SK-N-SH treated with all-trans-retinoic acid at 6 μM for 48 hours (cell line): Measurements from ENCODE around the gene THRAP3.

Experiments used
- ATAC-seq: fragments of 200-7000 bp; cut with Tn5 transposase; 3 replicates; pipeline ENCODE4 v1.9.1; 2020; ENCODE audit warnings: mild to moderate bottlenecking, moderate library complexity
- ARNTL ChIP-seq: fragments of 450-650 bp; formaldehyde crosslinking; IDR thresholded peaks from 2 replicates; pipeline ENCODE4 v1.5.0; 2020; ENCODE audit warnings: low read depth, mild to moderate bottlenecking, moderate library complexity, borderline replicate concordance
- CREB5 ChIP-seq: fragments of 250-450 bp; sonication (Bioruptor Pico); IDR thresholded peaks from 2 replicates; pipeline ENCODE4 v1.5.1; 2020; ENCODE audit warnings: low read depth, mild to moderate bottlenecking, moderate library complexity
- CSDC2 ChIP-seq: fragments of 250-450 bp; sonication (Bioruptor Pico); IDR thresholded peaks from 2 replicates; pipeline ENCODE4 v1.5.0; 2020; ENCODE audit warnings: mild to moderate bottlenecking, moderate library complexity
- ESRRG ChIP-seq: fragments of 250-450 bp; sonication (Bioruptor Pico); IDR thresholded peaks from 2 replicates; pipeline ENCODE4 v1.6.1; 2021; ENCODE audit warnings: mild to moderate bottlenecking
- ISL1 ChIP-seq: fragments of 250-450 bp; sonication (Bioruptor Pico); IDR thresholded peaks from 2 replicates; pipeline ENCODE4 v2.1.2; 2022; ENCODE audit warnings: mild to moderate bottlenecking, moderate library complexity
- OSR1 ChIP-seq: fragments of 250-450 bp; sonication (Bioruptor Pico); IDR thresholded peaks from 2 replicates; pipeline ENCODE4 v1.8.0; 2022; ENCODE audit warnings: moderate library complexity, mild to moderate bottlenecking, inconsistent platforms
- PATZ1 ChIP-seq: fragments of 250-450 bp; sonication (Bioruptor Pico); IDR thresholded peaks from 2 replicates; pipeline ENCODE4 v1.8.0; 2020; ENCODE audit warnings: mild to moderate bottlenecking, moderate library complexity, borderline replicate concordance
- POU6F1 ChIP-seq: fragments of 250-450 bp; sonication (Bioruptor Pico); IDR thresholded peaks from 2 replicates; pipeline ENCODE4 v1.8.0; 2021; ENCODE audit warnings: low read depth, mild to moderate bottlenecking, moderate library complexity, borderline replicate concordance
- PPARA ChIP-seq: fragments of 250-450 bp; sonication (Bioruptor Pico); IDR thresholded peaks from 2 replicates; pipeline ENCODE4 v1.5.0; 2020; ENCODE audit warnings: mild to moderate bottlenecking, borderline replicate concordance
- RARB ChIP-seq: fragments of 250-450 bp; sonication (Bioruptor Pico); IDR thresholded peaks from 2 replicates; pipeline ENCODE4 v1.8.0; 2021; ENCODE audit warnings: mild to moderate bottlenecking, moderate library complexity
- SNAI2 ChIP-seq: fragments of 250-450 bp; sonication (Bioruptor Pico); IDR thresholded peaks from 2 replicates; pipeline ENCODE4 v1.5.0; 2020; ENCODE audit warnings: mild to moderate bottlenecking, moderate library complexity
- TCF4 ChIP-seq: fragments of 250-450 bp; sonication (Bioruptor Pico); IDR thresholded peaks from 2 replicates; pipeline ENCODE4 v1.8.0; 2021; ENCODE audit warnings: mild to moderate bottlenecking, moderate library complexity, borderline replicate concordance
- TOX ChIP-seq: fragments of 250-450 bp; sonication (Bioruptor Pico); IDR thresholded peaks from 2 replicates; pipeline ENCODE4 v1.8.0; 2021; ENCODE audit warnings: mild to moderate bottlenecking, moderate library complexity, borderline replicate concordance
- ZC3H10 ChIP-seq: fragments of 250-450 bp; sonication (Bioruptor Pico); IDR thresholded peaks from 2 replicates; pipeline ENCODE4 v1.5.1; 2021; ENCODE audit warnings: mild to moderate bottlenecking, moderate library complexity
- ZFP3 ChIP-seq: fragments of 250-450 bp; sonication (Bioruptor Pico); IDR thresholded peaks from 2 replicates; pipeline ENCODE4 v1.5.0; 2020; ENCODE audit warnings: mild to moderate bottlenecking, moderate library complexity
- ZFP30 ChIP-seq: fragments of 450-650 bp; formaldehyde crosslinking; IDR thresholded peaks from 2 replicates; pipeline ENCODE4 v1.5.0; 2022; ENCODE audit warnings: mild to moderate bottlenecking, moderate library complexity
- ZNF565 ChIP-seq: fragments of 450-650 bp; formaldehyde crosslinking; conservative IDR thresholded peaks from 2 replicates; pipeline ENCODE4 v1.5.0; 2020; ENCODE audit warnings: low read depth, mild to moderate bottlenecking, moderate library complexity
- ZNF70 ChIP-seq: fragments of 450-650 bp; formaldehyde crosslinking; IDR thresholded peaks from 2 replicates; pipeline ENCODE4 v1.5.0; 2020; ENCODE audit warnings: mild to moderate bottlenecking, moderate library complexity
- ZNF8 ChIP-seq: fragments of 450-650 bp; formaldehyde crosslinking; IDR thresholded peaks from 2 replicates; pipeline ENCODE4 v1.5.0; 2020; ENCODE audit warnings: mild to moderate bottlenecking, moderate library complexity
- TF ChIP-seq, protein P1 (sequence below): fragments of 250-450 bp; sonication (Bioruptor Pico); IDR thresholded peaks from 2 replicates; pipeline ENCODE4 v1.5.1; 2021; ENCODE audit warnings: mild to moderate bottlenecking, moderate library complexity
- TF ChIP-seq, protein P2 (sequence below): fragments of 250-450 bp; sonication (Bioruptor Pico); IDR thresholded peaks from 2 replicates; pipeline ENCODE4 v1.5.0; 2020; ENCODE audit warnings: mild to moderate bottlenecking, moderate library complexity

THRAP3 gene

GRCh38 chr1:36352125-36352909, 128.1 kb downstream of the THRAP3 start:
- peak; percentile 14 for ATAC-seq
- TF ChIP-seq, protein P1, sequence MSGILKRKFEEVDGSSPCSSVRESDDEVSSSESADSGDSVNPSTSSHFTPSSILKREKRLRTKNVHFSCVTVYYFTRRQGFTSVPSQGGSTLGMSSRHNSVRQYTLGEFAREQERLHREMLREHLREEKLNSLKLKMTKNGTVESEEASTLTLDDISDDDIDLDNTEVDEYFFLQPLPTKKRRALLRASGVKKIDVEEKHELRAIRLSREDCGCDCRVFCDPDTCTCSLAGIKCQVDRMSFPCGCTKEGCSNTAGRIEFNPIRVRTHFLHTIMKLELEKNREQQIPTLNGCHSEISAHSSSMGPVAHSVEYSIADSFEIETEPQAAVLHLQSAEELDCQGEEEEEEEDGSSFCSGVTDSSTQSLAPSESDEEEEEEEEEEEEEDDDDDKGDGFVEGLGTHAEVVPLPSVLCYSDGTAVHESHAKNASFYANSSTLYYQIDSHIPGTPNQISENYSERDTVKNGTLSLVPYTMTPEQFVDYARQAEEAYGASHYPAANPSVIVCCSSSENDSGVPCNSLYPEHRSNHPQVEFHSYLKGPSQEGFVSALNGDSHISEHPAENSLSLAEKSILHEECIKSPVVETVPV: no peak
- TF ChIP-seq PPARA: no peak
- no peak for TF ChIP-seq RARB
- TF ChIP-seq CSDC2 (CRISPR knock-in tag): no peak
- TF ChIP-seq TCF4 (CRISPR knock-in tag): no peak
- TF ChIP-seq, protein P2, sequence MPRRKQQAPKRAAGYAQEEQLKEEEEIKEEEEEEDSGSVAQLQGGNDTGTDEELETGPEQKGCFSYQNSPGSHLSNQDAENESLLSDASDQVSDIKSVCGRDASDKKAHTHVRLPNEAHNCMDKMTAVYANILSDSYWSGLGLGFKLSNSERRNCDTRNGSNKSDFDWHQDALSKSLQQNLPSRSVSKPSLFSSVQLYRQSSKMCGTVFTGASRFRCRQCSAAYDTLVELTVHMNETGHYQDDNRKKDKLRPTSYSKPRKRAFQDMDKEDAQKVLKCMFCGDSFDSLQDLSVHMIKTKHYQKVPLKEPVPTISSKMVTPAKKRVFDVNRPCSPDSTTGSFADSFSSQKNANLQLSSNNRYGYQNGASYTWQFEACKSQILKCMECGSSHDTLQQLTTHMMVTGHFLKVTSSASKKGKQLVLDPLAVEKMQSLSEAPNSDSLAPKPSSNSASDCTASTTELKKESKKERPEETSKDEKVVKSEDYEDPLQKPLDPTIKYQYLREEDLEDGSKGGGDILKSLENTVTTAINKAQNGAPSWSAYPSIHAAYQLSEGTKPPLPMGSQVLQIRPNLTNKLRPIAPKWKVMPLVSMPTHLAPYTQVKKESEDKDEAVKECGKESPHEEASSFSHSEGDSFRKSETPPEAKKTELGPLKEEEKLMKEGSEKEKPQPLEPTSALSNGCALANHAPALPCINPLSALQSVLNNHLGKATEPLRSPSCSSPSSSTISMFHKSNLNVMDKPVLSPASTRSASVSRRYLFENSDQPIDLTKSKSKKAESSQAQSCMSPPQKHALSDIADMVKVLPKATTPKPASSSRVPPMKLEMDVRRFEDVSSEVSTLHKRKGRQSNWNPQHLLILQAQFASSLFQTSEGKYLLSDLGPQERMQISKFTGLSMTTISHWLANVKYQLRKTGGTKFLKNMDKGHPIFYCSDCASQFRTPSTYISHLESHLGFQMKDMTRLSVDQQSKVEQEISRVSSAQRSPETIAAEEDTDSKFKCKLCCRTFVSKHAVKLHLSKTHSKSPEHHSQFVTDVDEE (CRISPR knock-in tag): no peak
- no peak for TF ChIP-seq ARNTL (CRISPR knock-in tag)
- no peak for TF ChIP-seq ZFP30 (CRISPR knock-in tag)
- no peak for TF ChIP-seq SNAI2 (CRISPR knock-in tag)
- TF ChIP-seq ESRRG: no peak
- TF ChIP-seq ZFP3 (CRISPR knock-in tag): no peak
- TF ChIP-seq ZNF70 (CRISPR knock-in tag): no peak
- no peak for TF ChIP-seq PATZ1 (CRISPR knock-in tag)

DNA sequence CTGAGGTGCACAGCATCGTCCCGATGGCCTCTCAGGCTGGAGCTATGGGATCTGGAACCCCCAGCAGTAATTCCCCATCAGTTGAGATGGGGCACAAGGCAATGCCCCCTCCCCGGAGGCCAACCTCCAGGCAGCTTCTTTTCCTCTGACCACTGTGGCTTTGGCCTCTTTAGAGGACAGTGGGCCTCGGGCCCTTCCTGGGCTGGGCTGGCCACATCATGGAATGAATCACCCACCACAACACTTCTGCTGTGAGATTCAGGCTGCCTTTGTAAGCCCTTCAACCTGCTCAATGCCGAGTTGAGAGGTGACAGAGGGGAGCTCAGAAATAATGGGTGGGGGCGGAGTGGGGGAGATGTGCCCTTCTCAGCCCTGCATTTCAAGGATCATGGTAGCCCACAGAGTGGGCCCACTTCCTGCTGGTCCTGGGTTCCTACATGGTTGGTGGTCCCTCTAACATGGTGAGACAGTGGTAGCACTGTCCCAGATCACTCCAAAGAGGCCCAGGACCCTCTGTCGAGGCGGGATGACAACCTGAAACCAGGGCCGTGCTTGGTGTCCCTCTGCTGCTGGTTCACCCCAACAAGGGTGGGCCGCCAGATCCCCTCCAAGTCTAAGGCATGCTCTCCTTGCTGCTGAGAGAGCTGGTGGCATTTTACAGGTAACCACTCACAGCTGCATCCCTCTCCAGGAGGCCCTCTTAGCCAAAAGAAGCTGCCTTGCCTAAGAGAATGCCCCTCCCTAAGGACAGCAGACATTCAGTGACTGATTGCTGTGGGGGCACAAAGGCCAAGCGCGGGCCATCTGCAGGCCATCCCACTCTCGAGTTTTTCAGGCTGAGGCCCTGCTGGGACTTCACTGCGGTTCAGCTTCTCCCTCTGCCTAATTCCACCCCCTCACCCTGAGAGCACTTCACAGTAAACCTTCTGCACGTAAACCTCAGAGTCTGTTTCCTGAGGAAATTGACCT, 129.0 kb downstream of the THRAP3 start:
- ATAC-seq: no peak
- TF ChIP-seq, protein P1: no peak
- TF ChIP-seq ZFP3 (CRISPR knock-in tag) (no peak), POU6F1 (no peak), CSDC2 (CRISPR knock-in tag) (no peak)

DNA sequence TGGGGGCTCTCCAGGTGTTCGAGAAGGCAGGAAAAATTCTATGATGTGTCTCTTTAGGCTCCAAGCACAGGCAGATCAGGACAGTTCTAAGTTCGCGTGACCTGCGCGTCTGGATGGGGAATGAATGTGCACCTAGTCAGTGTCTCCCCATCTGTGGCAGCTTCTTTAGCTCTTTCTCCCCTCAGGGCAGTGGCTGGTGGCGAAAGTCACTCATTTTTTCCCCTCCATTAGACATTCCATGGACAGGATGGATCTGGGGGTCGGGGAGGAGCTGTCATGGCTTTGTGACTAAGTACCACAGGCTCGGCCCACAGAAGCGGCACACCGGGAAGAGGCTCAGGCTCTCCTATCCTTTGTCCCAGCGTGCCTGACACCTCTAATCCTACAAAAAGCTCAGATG, 130.2 kb downstream of the THRAP3 start:
- no peak for TF ChIP-seq TOX
- no peak for TF ChIP-seq OSR1 (CRISPR knock-in tag)
- TF ChIP-seq CREB5 (CRISPR knock-in tag): no peak
- TF ChIP-seq ZC3H10: no peak
- no peak for TF ChIP-seq ZNF70 (CRISPR knock-in tag)
- TF ChIP-seq POU6F1: no peak
- no peak for TF ChIP-seq ZNF8 (CRISPR knock-in tag)
- no peak for TF ChIP-seq ZNF565 (CRISPR knock-in tag)
- no peak for TF ChIP-seq ISL1 (CRISPR knock-in tag)
- no peak for TF ChIP-seq ARNTL (CRISPR knock-in tag)
- TF ChIP-seq, all 23 proteins: peak for 0
- ATAC-seq: no peak
